NCI-H69 (cell line): ENCODE results near the gene PKN2.
A peak's percentile ranks its signal among the peaks of the same experiment; 100 is the strongest.

Source experiments
- DNase-seq: peaks from one replicate; lab custom pipeline; 2025; lab: John Stamatoyannopoulos, UW

PKN2 gene

GRCh38 chr1:88735382-88735781, 51.3 kb downstream of the PKN2 start:
- no peak for DNase-seq

DNA sequence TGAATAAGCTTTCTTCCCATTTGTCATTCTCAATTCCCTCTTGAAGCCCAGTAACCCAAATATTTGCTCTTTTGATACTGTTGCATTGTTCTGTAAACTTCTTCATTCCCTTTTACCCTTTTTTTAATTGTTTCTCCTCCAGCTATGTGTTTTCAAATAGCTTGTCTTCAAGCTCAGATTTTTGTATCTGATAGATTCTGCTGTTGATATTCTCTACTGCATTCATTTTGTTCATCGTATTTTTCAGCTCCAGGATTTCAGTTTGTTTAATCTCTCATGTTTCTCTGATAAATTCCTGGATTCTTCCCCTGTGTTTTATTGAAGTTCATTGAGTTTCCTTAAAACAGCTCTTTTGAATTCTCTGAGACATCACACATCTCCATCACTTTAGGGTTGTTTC, 51.8 kb downstream of the PKN2 start:
- DNase-seq = no peak

DNA sequence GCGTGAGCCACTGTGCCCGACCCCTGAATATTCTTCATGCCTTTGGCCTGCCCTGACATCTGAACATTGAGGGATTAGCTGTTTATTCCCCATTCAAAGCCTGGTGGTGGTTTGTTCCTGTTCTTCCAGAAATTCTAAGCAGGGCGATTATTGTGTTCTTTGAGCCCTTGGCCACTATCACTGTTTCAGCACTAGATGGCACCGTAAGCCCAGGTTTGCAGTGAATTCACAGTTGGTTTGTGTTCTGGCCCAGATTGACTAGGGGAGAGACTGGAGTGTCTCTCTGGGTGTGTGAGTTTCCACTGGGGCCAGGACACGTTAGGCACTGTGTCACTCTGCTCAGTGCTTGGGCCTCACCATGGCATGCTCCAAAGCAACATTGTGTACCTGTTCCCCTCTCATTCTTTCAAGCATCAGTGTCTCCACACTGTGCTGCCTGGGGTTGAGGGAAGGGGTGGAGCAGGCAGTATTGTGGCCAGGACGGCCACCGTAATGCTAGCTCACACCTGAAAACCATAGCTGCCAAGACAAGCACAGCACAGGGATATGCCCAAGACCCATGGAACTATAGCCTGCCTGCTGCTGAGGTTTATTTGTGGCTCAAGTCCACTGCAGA, 52.7 kb downstream of the PKN2 start:
- peak; percentile 16 for DNase-seq

DNA sequence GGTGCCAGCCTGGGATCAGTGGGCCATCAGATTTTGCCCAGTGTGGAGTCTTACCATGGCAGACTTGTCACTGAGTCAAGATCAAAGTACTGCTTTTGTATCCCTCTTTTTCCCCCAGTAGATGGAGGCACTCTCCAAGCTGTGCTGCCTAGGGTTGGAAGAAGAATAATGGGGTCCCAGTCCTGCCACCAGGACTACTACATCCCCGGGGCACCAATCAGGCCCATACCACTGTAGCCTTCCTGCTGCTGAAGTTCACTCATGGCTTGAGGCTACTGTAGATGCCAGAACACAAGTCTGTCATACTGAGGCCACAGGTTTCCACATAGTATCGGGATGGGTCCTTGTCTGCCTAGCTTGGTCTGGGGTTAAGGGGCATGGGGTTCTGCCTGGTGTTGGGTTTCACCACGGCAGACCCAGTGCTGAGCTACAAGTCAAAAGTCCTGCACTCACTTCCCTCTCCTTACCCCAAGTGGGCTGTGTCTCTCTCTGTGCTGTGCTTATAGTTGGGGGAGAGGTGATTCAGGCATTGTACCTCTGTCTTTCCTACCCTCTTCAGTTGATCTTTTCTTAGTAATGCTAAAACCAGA, 53.4 kb downstream of the PKN2 start:
- DNase-seq = no peak

- no peak for DNase-seq
Measured at GRCh38 chr1:88740784-88741183, 56.7 kb downstream of the PKN2 start.

DNA sequence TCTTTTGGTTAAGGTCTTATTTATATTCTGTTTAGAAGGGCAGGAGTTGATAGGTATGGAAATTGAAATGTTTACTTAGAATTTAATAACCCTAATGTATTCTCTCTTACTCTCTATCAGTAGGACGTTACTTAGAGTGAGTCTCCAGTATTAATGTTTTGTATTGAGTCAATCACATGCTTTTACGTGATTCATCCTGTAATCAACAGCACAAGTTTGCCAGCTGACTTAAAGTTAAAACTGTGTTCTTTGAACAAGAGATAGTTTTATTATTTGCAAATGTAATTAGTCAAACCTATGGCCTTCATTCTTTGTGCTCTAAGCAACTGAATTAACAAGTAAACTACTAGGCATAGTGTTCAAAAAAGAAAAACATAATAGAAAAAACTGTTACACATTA, 57.3 kb downstream of the PKN2 start:
- no peak for DNase-seq

GRCh38 chr1:88742531-88742930, 58.5 kb downstream of the PKN2 start:
- no peak for DNase-seq

DNA sequence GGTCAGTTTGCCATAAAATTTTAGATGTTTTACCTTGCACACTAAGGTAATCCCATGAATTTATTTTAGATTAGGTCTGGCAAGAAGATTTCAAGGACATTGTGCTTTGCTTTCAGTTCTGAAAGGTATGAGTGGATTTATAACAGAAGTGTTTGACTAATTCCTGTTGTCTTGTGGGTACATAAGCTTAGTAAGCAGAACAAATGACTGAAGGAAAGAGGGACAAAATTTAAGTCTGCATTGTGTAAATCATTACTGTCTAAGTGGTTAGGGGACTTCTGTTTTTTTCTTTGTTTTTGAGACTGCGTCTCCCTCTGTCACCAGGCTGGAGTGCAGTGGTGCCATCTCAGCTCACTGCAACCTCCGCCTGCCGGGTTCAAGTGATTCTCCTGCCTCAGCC, 60.1 kb downstream of the PKN2 start:
- DNase-seq = no peak

DNA sequence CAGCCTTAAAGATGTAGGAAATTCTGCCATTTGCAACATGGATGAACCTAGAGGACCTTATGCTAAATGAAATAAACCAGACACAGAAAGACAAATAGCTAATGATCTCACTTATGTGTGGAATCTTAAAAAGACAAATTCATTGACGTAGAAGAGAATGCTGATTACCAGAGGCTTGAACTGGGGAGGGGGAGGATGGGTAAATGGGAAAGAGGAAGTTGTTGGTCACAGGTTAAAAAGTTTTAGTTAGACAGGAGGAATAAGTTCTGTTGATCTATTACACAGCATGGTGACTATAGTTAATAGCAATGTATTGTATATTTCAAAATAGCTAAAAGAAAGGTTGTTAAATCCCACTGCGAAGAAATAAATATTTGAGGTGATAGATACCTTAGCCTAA, 62.8 kb downstream of the PKN2 start:
- no peak for DNase-seq

DNA sequence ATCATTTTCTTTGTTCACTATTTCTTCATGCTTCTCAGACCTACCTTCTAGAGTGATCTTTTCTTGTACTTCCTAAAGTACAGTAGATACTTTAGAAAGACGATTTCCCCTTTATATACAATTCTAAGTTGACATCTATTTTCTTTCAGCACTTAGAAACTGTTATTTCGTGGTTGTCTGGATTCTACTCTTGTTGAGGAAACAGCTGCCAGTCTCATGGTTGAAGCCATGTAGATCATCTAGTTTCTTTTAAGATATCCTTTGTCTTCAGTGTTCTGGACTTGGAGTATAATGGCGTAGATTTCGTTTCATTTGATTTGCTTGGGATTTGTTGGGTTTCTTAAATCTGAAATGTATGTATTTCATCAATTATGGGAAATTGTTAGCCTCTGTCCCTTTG, 67.6 kb downstream of the PKN2 start:
- no peak for DNase-seq

DNA sequence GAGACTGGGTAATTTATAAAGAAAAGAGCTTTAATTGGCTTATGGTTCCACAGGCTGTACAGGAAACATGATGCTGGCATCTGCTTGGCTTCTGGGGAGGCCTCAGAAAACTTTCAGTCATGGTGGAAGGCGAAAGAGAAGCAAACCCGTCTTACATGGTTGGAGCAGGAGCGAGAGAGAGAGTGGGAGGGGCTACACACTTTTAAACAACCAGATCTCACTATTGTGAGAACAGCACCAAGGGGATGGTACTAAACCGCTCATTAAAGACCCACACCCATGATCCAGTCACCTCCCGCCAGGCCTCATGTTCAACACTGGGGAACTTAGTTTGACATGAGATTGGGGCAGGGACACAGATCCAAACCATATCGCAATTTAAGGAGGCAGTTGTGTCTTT, 69.4 kb downstream of the PKN2 start:
- DNase-seq = no peak

DNA sequence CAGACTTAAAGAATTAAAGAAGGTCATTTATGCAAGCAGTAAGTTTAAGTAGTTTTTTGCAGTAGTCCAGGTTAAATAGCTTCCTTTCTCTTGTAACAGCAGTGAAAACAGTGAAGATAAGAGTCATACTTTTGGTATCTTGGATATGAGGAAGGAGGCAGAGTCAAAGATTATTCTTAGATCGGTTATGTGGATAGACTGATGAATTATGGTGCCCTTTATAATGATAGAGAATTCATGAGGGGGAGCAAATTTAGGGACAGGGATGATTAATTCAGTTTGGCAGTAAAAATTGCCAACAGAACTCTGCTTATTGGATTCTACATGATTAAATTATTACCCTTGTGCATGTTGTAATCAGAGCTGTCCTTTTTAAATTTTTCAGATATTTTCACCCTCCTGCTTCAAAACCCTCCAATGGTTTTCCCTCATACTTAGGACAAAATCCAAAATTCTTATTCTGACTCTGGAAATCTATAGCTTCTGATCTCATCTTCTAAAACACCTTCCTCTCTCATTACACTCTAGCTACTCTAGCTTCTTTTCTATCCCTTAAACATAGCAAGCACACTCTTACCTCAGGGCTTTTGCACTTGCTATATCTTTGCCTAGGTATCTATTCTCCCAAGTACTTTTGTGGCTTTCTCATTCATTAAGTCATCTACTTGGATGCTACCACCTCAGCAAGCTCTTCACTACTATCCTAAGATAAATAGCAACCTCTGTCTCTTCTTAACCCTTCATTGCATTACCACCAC, 79.8 kb downstream of the PKN2 start:
- no peak for DNase-seq

DNA sequence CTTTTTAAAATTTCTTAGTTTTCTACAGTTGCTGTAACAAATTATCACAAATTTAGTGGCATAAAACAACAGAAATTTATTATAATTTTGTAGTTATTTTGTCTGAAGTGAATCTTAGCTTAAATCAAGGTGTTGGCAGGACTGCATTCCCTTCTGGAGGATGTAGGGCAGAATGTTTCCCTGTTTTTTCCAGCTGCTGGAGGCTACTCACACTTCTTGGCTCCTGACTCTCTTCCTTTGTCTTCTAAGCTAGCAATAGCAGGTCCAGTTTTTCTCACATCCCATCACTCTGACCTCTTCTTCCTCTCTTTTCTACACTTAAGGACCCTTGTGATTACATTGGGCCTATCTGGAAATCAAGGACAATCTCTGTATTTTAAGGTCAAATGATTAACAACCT, 84.1 kb downstream of the PKN2 start:
- DNase-seq = no peak

DNA sequence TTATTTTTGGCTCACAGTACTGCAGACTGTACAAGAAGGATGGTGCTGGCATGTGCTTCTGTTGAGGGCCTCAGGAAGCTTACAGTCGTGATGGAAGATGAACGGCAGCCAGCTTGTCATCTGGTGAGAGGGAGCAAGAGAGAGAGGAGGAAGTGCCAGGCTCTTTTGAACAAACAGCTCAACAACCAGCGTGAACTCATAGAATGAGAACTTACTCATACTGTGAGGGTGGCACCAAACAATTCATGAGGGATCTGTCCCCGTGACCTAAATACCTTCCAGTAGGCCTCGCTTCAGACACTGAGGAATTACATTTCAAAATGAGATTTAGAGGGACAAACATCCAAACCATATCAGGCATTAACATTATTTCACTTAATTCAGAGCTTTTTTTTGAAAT, 84.7 kb downstream of the PKN2 start:
- no peak for DNase-seq

GRCh38 chr1:88773540-88774150, 89.6 kb downstream of the PKN2 start:
- DNase-seq = peak; percentile 7

DNA sequence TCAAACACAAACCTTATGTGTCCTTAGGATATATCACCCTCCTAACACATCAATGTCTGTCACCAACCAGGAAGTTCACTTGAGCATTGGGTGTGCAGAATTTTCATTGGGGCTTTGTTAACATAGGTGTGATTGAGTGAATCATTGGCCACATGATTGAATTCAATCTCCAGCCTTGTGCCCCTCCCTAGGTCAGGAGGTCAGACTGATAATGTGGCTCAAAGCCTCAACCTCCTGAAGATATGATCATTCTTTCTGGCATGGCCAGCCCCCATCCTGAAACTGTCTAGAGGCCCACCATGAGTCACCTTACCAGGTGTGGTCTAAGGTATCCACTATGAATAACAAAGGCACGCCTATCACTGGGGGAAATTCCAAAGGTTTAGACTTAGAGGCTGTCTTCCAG, 90.1 kb downstream of the PKN2 start:
- peak; percentile 7 for DNase-seq

GRCh38 chr1:88777604-88778149, 93.6 kb downstream of the PKN2 start:
- DNase-seq = no peak

- no peak for DNase-seq
Measured at GRCh38 chr1:88779880-88780279, 95.8 kb downstream of the PKN2 start.

DNA sequence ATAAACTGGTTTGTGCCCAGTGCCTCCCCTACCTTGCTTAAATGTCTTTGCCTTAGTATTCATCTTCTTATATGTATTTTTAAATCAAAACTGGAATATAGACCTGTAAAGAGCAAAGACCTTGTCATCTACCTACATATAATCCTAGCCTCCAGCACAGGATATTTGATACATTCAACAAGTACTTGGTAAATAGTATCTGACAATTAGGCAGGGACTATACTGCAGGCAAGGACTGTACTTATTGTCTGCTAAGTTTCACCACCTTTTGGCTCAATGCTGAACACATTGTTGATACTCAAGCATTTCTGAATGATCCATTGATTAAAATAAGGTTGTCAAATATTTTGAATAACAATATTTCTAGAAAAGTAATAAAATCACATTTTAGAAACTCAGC, 96.4 kb downstream of the PKN2 start:
- peak; percentile 16 for DNase-seq

DNA sequence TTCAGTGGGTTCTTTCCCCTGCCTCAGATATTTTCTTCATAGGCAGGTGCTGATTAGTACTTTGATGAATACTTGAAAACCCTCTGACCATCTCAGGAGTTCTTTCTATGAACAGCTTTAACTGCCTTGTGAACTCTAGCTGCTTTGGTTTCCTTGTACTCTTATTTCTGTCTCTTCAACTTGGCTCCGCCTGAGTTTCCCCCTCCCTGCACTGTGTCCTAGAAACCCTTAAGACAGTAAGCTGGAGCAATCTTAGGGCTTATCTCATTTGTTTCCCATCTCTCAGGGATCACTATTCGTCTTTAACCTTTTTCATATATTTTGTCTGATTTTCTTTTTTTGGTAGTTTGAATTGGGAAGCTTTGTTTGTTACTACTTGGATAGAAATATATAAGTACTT, 99.1 kb downstream of the PKN2 start:
- no peak for DNase-seq

DNA sequence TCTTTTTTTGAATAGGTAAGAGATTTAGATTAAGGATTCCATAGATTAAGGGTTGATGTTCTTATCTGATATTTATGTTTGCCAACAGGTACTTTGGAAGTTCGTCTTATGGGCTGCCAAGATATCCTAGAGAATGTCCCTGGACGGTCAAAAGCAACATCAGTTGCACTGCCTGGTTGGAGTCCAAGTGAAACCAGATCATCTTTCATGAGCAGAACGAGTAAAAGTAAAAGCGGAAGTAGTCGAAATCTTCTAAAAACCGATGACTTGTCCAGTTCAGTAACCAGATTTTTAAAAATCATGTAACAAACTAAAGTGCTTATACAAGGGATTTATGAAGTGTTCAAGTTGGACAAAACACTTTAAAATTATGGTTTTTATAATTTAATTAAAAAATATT, 100.5 kb downstream of the PKN2 start:
- DNase-seq = no peak

DNA sequence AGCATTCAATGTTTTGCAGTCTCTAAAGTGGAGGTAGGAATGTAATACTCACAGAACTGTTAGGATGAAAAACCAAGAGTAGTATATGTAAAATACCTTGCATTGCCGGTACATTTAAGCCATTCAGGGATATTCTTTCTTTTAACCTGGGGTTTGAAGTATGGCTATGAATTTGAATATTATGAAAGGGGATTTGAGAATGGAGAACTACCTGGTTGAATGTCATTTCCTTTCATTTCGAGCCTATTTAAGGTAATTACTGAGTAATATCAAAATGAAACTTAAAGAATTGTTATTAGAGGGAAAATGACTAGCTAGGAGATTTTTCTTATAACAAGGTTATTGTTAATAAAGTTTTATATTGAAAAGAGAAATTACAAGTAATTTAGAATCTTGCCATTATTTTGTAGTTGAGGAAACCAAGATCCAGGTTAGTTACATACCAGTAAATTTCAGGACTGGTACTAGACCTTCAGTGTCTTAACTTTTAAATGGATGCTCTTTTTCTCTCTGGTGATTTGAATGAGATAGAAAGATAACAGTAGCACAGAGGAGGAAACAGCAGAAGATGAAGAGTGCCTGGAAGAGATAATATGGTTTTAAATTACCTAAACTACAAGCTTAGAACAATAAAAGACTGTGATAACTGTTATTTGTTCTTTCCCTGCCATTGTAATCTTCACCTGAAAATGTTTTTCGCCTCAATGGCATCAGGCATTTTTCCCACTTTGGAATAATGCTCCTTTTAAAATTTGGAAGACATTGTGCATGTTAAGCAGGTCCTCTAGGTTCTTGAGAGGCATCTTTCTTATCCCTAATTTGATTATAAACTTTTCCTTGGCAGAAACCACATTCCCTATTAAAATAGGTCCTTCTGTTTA, 103.2 kb downstream of the PKN2 start:
- no peak for DNase-seq
